Naive thymus-derived CD8-positive, alpha-beta T cell (primary cell): ENCODE results near the gene LTA. TPM values are rescaled to one million over a fixed set of nuclear protein-coding genes. Genes with fewer than 3 reads are reported as not detected.
"Not testable (repeated sequence)": the region's sequence is repeated elsewhere in the genome, so short reads cannot be mapped to it uniquely, and the experiment has no call there.

Experiments used
- ATAC-seq, 2 donors: fragments of 150-1000 bp; cut with Tn5 transposase in 1 of 2; sonication (Bioruptor Pico), chemical (Tn5 transposase) in 1 of 2; 1 replicate in 1 of 2; 2 replicates in 1 of 2; pipeline ENCODE4 v1.10.0; 2021; ENCODE audit warnings: mild to moderate bottlenecking in 2 of 2, moderate library complexity in 2 of 2
- POLR2A ChIA-PET: fragments of 350-600 bp; sonication (Branson Sonifier 250); formaldehyde crosslinking; loops from one replicate; lab custom pipeline; 2021; ENCODE audit warnings: antibody characterized with exemption; lab: Charles Lee
- DNase-seq, 10 donors: peaks; one replicate each; pipeline versions ENCODE4 v3.0.0 to v3.0.0-alpha.2; 2020 to 2022
- H3K27ac Mint-ChIP-seq, 10 donors: one replicate each; pipeline ENCODE4 v1.8.0; 2020 to 2022; ENCODE audit warnings: mild to moderate bottlenecking in 10 of 10, mixed read lengths in 10 of 10, moderate library complexity in 4 of 10, inconsistent platforms in 1 of 10
- H3K27me3 Mint-ChIP-seq, 5 donors: one replicate each; pipeline ENCODE4 v1.8.0; 2021 to 2022; ENCODE audit warnings: mixed read lengths in 5 of 5
- H3K36me3 Mint-ChIP-seq, 3 donors: one replicate each; pipeline ENCODE4 v1.8.0; 2020 to 2022; ENCODE audit warnings: mixed read lengths in 3 of 3, mild to moderate bottlenecking in 2 of 3, inconsistent platforms in 1 of 3
- H3K4me1 Mint-ChIP-seq, 4 donors: one replicate each; pipeline ENCODE4 v1.8.0; 2021 to 2022; ENCODE audit warnings: mixed read lengths in 4 of 4
- H3K4me3 Mint-ChIP-seq, 10 donors: one replicate each; pipeline ENCODE4 v1.8.0; 2020 to 2022; ENCODE audit warnings: mild to moderate bottlenecking in 10 of 10, mixed read lengths in 10 of 10, moderate library complexity in 6 of 10, inconsistent platforms in 1 of 10
- H3K9me3 Mint-ChIP-seq, 9 donors: one replicate each; pipeline ENCODE4 v1.8.0; 2020 to 2022; ENCODE audit warnings: mixed read lengths in 9 of 9, mild to moderate bottlenecking in 3 of 9, inconsistent platforms in 1 of 9, moderate library complexity in 1 of 9
- polyA plus RNA-seq, 3 donors: library from polyadenylated mRNA; unstranded; fragments of 300-500 nt; fragmentation: Illumina TruSeq; gene quantifications; one replicate each; pipeline ENCODE4 v1.2.3, GENCODE V29; 2021
- total RNA-seq, 8 experiments: library from RNA in 2 of 8; stranded (reverse) in 2 of 8; gene quantifications; one replicate each; pipeline ENCODE4 v1.2.3 and lab custom pipeline; 2021 to 2026

LTA gene
- total and polyA plus RNA-seq, 5 experiments from 2014 or later: 11.0 to 40.1 (median 16.2) TPM

GRCh38 chr6:31581434-31582229 is 9.5 kb downstream of the LTA start:
- DNase-seq (peak in 2 of 10 donors; percentile 10 to 27), ATAC-seq (no peak)
- H3K27ac Mint-ChIP-seq: peak overlapping the region; percentile 92 to 100 (median 98)
- no peaks in the 10 kb centered on the region for H3K9me3 Mint-ChIP-seq
- H3K4me3 Mint-ChIP-seq: peak overlapping the region; percentile 97 to 100 (median 99)
- no peaks in the 10 kb centered on the region for H3K27me3 Mint-ChIP-seq
- peaks cover 31 to 87% (median 73%) of the 10 kb centered on the region in 4 donors for H3K4me1 Mint-ChIP-seq
- POLR2A ChIA-PET: interaction anchor here (0.9 to 38.0 kb wide), 19 partner anchors 4 to 1390 kb away, joined by 3 to 1584 read pairs (median 8); partner anchors contain the start of genes ATP6V1G2, BAG6, DDX39B and GPANK1
- peaks cover 7 to 12% (median 11%) of the 10 kb centered on the region in 3 donors for H3K36me3 Mint-ChIP-seq

- Mint-ChIP-seq H3K4me1 (peaks cover 37 to 87% (median 73%) of the 10 kb centered on the region in 4 donors), H3K27ac (peak within 1 kb of the TSS; percentile 92 to 100 (median 98)), H3K4me3 (peak within 1 kb of the TSS; percentile 97 to 100 (median 99)), H3K27me3 (no peaks in the 10 kb centered on the region), H3K36me3 (peaks cover 7 to 12% (median 11%) of the 10 kb centered on the region in 3 donors), H3K9me3 (no peaks in the 10 kb centered on the region)
- ATAC-seq: peak; percentile 53 to 72
- peak; percentile 44 to 84 (median 75) for DNase-seq
- POLR2A ChIA-PET: interaction anchor here (0.7 to 38.0 kb wide), 18 partner anchors 3 to 1390 kb away, joined by 3 to 1584 read pairs (median 8); partner anchors contain the start of genes ATP6V1G2, BAG6, DDX39B and GPANK1
Observed at GRCh38 chr6:31582230-31582643, 10.1 kb downstream of the LTA start, which contains the start of gene LTB. Gene LTB (minus strand): TSS chr6:31582424. CDS start chr6:31582417, 7 bp downstream.

GRCh38 chr6:31585491-31585890 is 13.4 kb downstream of the LTA start:
- Mint-ChIP-seq H3K9me3 (no peaks in the 10 kb centered on the region), H3K27me3 (no peaks in the 10 kb centered on the region), H3K4me1 (peaks cover 39 to 81% (median 74%) of the 10 kb centered on the region in 4 donors), H3K27ac (peak overlapping the region; percentile 92 to 100 (median 98)), H3K36me3 (peaks cover 7 to 15% (median 9%) of the 10 kb centered on the region in 3 donors), H3K4me3 (peak overlapping the region; percentile 51 to 89 (median 83))
- DNase-seq (peak in 4 of 10 donors; percentile 30 to 67 (median 50)), ATAC-seq (peak; percentile 6 to 28)
- POLR2A ChIA-PET: interaction anchor here (0.5 to 38.0 kb wide), 9 partner anchors 0 to 1387 kb away, joined by 3 to 1584 read pairs (median 9); partner anchors contain the start of genes BAG6, DDX39B, LST1 and LTA

GRCh38 chr6:31586008-31586407 is 13.9 kb downstream of the LTA start, which contains the start of gene LST1:
Gene LST1 (plus strand): TSS chr6:31586277. CDS start chr6:31587300, 1,023 bp downstream.
- DNase-seq (peak in 1 of 10 donors; percentile 16), ATAC-seq (no peak)
- POLR2A ChIA-PET: interaction anchor here (0.5 to 38.0 kb wide), 10 partner anchors 1 to 1386 kb away, joined by 3 to 1584 read pairs (median 6); partner anchors contain the start of genes BAG6, DDX39B, LST1 and LTA
- peak within 1 kb of the TSS; percentile 92 to 100 (median 98) for H3K27ac Mint-ChIP-seq
- H3K4me1 Mint-ChIP-seq: peaks cover 37 to 84% (median 76%) of the 10 kb centered on the region in 4 donors
- no peaks in the 10 kb centered on the region for H3K9me3 Mint-ChIP-seq
- no peaks in the 10 kb centered on the region for H3K27me3 Mint-ChIP-seq
- peak within 1 kb of the TSS; percentile 51 to 89 (median 83) for H3K4me3 Mint-ChIP-seq
- peaks cover 4 to 13% (median 5%) of the 10 kb centered on the region in 3 donors for H3K36me3 Mint-ChIP-seq

- peak in 4 of 10 donors; percentile 23 to 63 (median 33) for DNase-seq
- POLR2A ChIA-PET: interaction anchor here (0.5 to 38.0 kb wide), 6 partner anchors 1 to 65 kb away, joined by 4 to 1584 read pairs (median 11); partner anchors contain the start of genes BAG6, DDX39B, LST1 and LTA
- Mint-ChIP-seq H3K4me1 (peaks cover 35 to 91% (median 77%) of the 10 kb centered on the region in 4 donors), H3K4me3 (peak overlapping the region; percentile 51 to 89 (median 83)), H3K9me3 (no peaks in the 10 kb centered on the region), H3K27me3 (no peaks in the 10 kb centered on the region), H3K27ac (peak overlapping the region; percentile 92 to 100 (median 98)), H3K36me3 (peaks cover 0 to 6% (median 0%) of the 10 kb centered on the region in 3 donors)
- peak; percentile 47 to 49 for ATAC-seq
Observed at GRCh38 chr6:31586599-31587281, 14.7 kb downstream of the LTA start.

- Mint-ChIP-seq H3K4me3 (peak overlapping the region; percentile 60 to 84 (median 76)), H3K27ac (peak overlapping the region; percentile 92 to 99 (median 94)), H3K27me3 (no peaks in the 10 kb centered on the region), H3K4me1 (peaks cover 32 to 92% (median 81%) of the 10 kb centered on the region in 4 donors), H3K36me3 (peaks cover 0 to 4% (median 0%) of the 10 kb centered on the region in 3 donors), H3K9me3 (no peaks in the 10 kb centered on the region)
- POLR2A ChIA-PET: interaction anchor here (1.0 to 38.0 kb wide), 5 partner anchors 3 to 93 kb away, joined by 3 to 1584 read pairs (median 7); partner anchors contain the start of genes LST1, LTA, LTB and NCR3
- DNase-seq (no peak), ATAC-seq (no peak)
Observed at GRCh38 chr6:31587791-31588777, 16.0 kb downstream of the LTA start.

GRCh38 chr6:31588871-31589650 is 17.0 kb downstream of the LTA start:
- peak overlapping the region; percentile 77 to 98 (median 88) for H3K27ac Mint-ChIP-seq

GRCh38 chr6:31590691-31591090 is 18.6 kb downstream of the LTA start:
- DNase-seq, H3K27me3 Mint-ChIP-seq, H3K9me3 Mint-ChIP-seq, H3K36me3 Mint-ChIP-seq, ATAC-seq: not testable (repeated sequence)
- H3K27ac Mint-ChIP-seq: peak overlapping the region; percentile 46 to 98 (median 63)
- peak overlapping the region in 1 of 10 donors; percentile 2 for H3K4me3 Mint-ChIP-seq
- peaks cover 27 to 84% (median 80%) of the 10 kb centered on the region in 4 donors for H3K4me1 Mint-ChIP-seq
- POLR2A ChIA-PET: interaction anchor here (38.0 kb wide), 1 partner anchor 19 kb away, joined by 1584 read pairs; the partner anchor contains the start of genes LST1, LTA, LTB and TNF

More at GRCh38 chr6:31588871-31589650, 17.0 kb downstream of the LTA start:
- ATAC-seq: no peak
- no peaks in the 10 kb centered on the region for H3K27me3 Mint-ChIP-seq
- peaks cover 0 to 4% (median 0%) of the 10 kb centered on the region in 3 donors for H3K36me3 Mint-ChIP-seq
- DNase-seq: no peak
- H3K4me1 Mint-ChIP-seq: peaks cover 31 to 92% (median 84%) of the 10 kb centered on the region in 4 donors
- peak overlapping the region in 3 of 10 donors; percentile 20 to 62 (median 37) for H3K4me3 Mint-ChIP-seq
- no peaks in the 10 kb centered on the region for H3K9me3 Mint-ChIP-seq
- POLR2A ChIA-PET: interaction anchor here (0.6 to 38.0 kb wide), 3 partner anchors 4 to 670 kb away, joined by 3 to 1584 read pairs (median 1584); partner anchors contain the start of genes LST1, LTA, LTB and NCR3

GRCh38 chr6:31592396-31592771 is 20.3 kb downstream of the LTA start:
- no peaks in the 10 kb centered on the region for H3K27me3 Mint-ChIP-seq
- ATAC-seq (peak; percentile 14 to 27), DNase-seq (no peak)

GRCh38 chr6:31597006-31597405 is 24.9 kb downstream of the LTA start:
- Mint-ChIP-seq H3K9me3 (no peaks in the 10 kb centered on the region), H3K36me3 (no peaks in the 10 kb centered on the region), H3K4me3 (peak overlapping the region in 9 of 10 donors; percentile 30 to 74 (median 62)), H3K27me3 (no peaks in the 10 kb centered on the region), H3K4me1 (peaks cover 19 to 57% (median 54%) of the 10 kb centered on the region in 4 donors), H3K27ac (peak overlapping the region; percentile 46 to 90 (median 84))
- POLR2A ChIA-PET: interaction anchor here (1.4 to 38.0 kb wide), 5 partner anchors 18 to 102 kb away, joined by 4 to 1584 read pairs (median 41); partner anchors contain the start of genes AIF1, ATP6V1G2, DDX39B and LST1
- peak in 7 of 10 donors; percentile 42 to 82 (median 79) for DNase-seq
- ATAC-seq: peak; percentile 78 to 80

More at GRCh38 chr6:31592396-31592771, 20.3 kb downstream of the LTA start:
- peak overlapping the region; percentile 86 to 96 (median 93) for H3K27ac Mint-ChIP-seq
- no peaks in the 10 kb centered on the region for H3K9me3 Mint-ChIP-seq
- H3K4me1 Mint-ChIP-seq: peaks cover 22 to 82% (median 77%) of the 10 kb centered on the region in 4 donors
- peak overlapping the region; percentile 66 to 86 (median 76) for H3K4me3 Mint-ChIP-seq
- peaks cover 0 to 4% (median 0%) of the 10 kb centered on the region in 3 donors for H3K36me3 Mint-ChIP-seq
- POLR2A ChIA-PET: interaction anchor here (0.7 to 38.0 kb wide), 10 partner anchors 20 to 1628 kb away, joined by 3 to 1584 read pairs (median 4); partner anchors contain the start of genes ATP6V1G2, GPANK1, LST1 and LTA
